Activated naive CD8-positive, alpha-beta T cell treated with anti-CD3 and anti-CD28 coated beads for 36 hours (primary cell): Measurements from ENCODE around the gene SPDL1. TPM values are rescaled to one million over a fixed set of nuclear protein-coding genes. Genes with fewer than 3 reads are reported as not detected.

Experiments
- total RNA-seq, 2 experiments: library from RNA; stranded (reverse); gene quantifications; one replicate each; pipeline ENCODE4 v1.2.3, GENCODE V29; 2021

SPDL1 gene
- total RNA-seq, 2 experiments from 2014 or later = 50.4 to 52.5 TPM

Other genes starting within 250 kb of the SPDL1 start
- gene DOCK2, start 53.5 kb downstream of the SPDL1 start, total RNA-seq = 100 to 1,000 TPM; 149 TPM